ENCODE measurements around the gene BMP8A.
"Not testable (repeated sequence)": the region's sequence is repeated elsewhere in the genome, so short reads cannot be mapped to it uniquely, and the experiment has no call there.

Gene BMP8A

GRCh38 chr1:39499668-39500067 is 8.2 kb downstream of the BMP8A start:
- no peak for ATAC-seq (ENCODE audit: insufficient read depth, low read depth)
- no peak for TF ChIP-seq EZH2 (IDR thresholded peaks at IDR 0.05; ENCODE audit: borderline replicate concordance, low read depth, low read length, severe bottlenecking)
- TF ChIP-seq CTCF (IDR thresholded peaks at IDR 0.05; ENCODE audit: borderline replicate concordance, extremely low read depth, low read length, poor library complexity, severe bottlenecking) = no peak

GRCh38 chr1:39500862-39501389 is 9.5 kb downstream of the BMP8A start:
- H3K4me2 ChIP-seq (ENCODE audit: insufficient read depth, low read length) = no peak overlapping the region
- DNase-seq = no peak
- no peaks in the 10 kb centered on the region for H3K79me2 ChIP-seq (ENCODE audit: insufficient read depth, low read length)
- H3K27ac ChIP-seq (ENCODE audit: low read length) = no peak overlapping the region
- no peak overlapping the region for H2AFZ ChIP-seq (ENCODE audit: low read depth, low read length)
- ATAC-seq (ENCODE audit: insufficient read depth, low read depth) = no peak
- H3K36me3 ChIP-seq (ENCODE audit: insufficient read depth, low read length) = no peaks in the 10 kb centered on the region
- no peaks in the 10 kb centered on the region for H3K4me1 ChIP-seq (ENCODE audit: insufficient read depth, low read length)
- H3K4me3 ChIP-seq (ENCODE audit: low read depth in 1 of 2, low read length in 2 of 2) = no peak overlapping the region
- TF ChIP-seq EZH2 (IDR thresholded peaks at IDR 0.05; ENCODE audit: borderline replicate concordance, low read depth, low read length, severe bottlenecking) (no peak), CTCF (IDR thresholded peaks at IDR 0.05; ENCODE audit: borderline replicate concordance, extremely low read depth, low read length, poor library complexity, severe bottlenecking) (no peak)
- H3K9ac ChIP-seq (ENCODE audit: low read depth, low read length) = no peak overlapping the region
- no peaks in the 10 kb centered on the region for H4K20me1 ChIP-seq (ENCODE audit: insufficient read depth, low read length)
- no peaks in the 10 kb centered on the region for H3K9me3 ChIP-seq (ENCODE audit: insufficient read depth, low read length, severe bottlenecking)
- no peaks in the 10 kb centered on the region for H3K27me3 ChIP-seq (ENCODE audit: insufficient read depth, low read length, poor library complexity)

More at GRCh38 chr1:39499668-39500067, 8.2 kb downstream of the BMP8A start:
- Histone ChIP-seq H2AFZ (ENCODE audit: low read depth, low read length) (no peak overlapping the region), H3K4me1 (ENCODE audit: insufficient read depth, low read length) (no peaks in the 10 kb centered on the region), H4K20me1 (ENCODE audit: insufficient read depth, low read length) (no peaks in the 10 kb centered on the region), H3K9me3 (ENCODE audit: insufficient read depth, low read length, severe bottlenecking) (no peaks in the 10 kb centered on the region), H3K9ac (ENCODE audit: low read depth, low read length) (no peak overlapping the region), H3K27ac (ENCODE audit: low read length) (no peak overlapping the region), H3K27me3 (ENCODE audit: insufficient read depth, low read length, poor library complexity) (no peaks in the 10 kb centered on the region), H3K4me2 (ENCODE audit: insufficient read depth, low read length) (no peak overlapping the region), H3K79me2 (ENCODE audit: insufficient read depth, low read length) (no peaks in the 10 kb centered on the region), H3K4me3 (ENCODE audit: low read depth in 1 of 2, low read length in 2 of 2) (no peak overlapping the region), H3K36me3 (ENCODE audit: insufficient read depth, low read length) (no peaks in the 10 kb centered on the region)
- DNase-seq = no peak

GRCh38 chr1:39501666-39502065 is 10.2 kb downstream of the BMP8A start:
- H4K20me1 ChIP-seq (ENCODE audit: insufficient read depth, low read length) = no peaks in the 10 kb centered on the region
- H3K4me3 ChIP-seq (ENCODE audit: low read depth in 1 of 2, low read length in 2 of 2) = no peak overlapping the region
- no peaks in the 10 kb centered on the region for H3K36me3 ChIP-seq (ENCODE audit: insufficient read depth, low read length)
- no peak overlapping the region for H3K27ac ChIP-seq (ENCODE audit: low read length)
- DNase-seq = no peak
- H2AFZ ChIP-seq (ENCODE audit: low read depth, low read length) = no peak overlapping the region
- H3K27me3 ChIP-seq (ENCODE audit: insufficient read depth, low read length, poor library complexity) = no peaks in the 10 kb centered on the region
- no peaks in the 10 kb centered on the region for H3K9me3 ChIP-seq (ENCODE audit: insufficient read depth, low read length, severe bottlenecking)
- H3K9ac ChIP-seq (ENCODE audit: low read depth, low read length) = no peak overlapping the region
- H3K4me2 ChIP-seq (ENCODE audit: insufficient read depth, low read length) = no peak overlapping the region
- TF ChIP-seq EZH2 (IDR thresholded peaks at IDR 0.05; ENCODE audit: borderline replicate concordance, low read depth, low read length, severe bottlenecking) (no peak), CTCF (IDR thresholded peaks at IDR 0.05; ENCODE audit: borderline replicate concordance, extremely low read depth, low read length, poor library complexity, severe bottlenecking) (no peak)
- no peaks in the 10 kb centered on the region for H3K4me1 ChIP-seq (ENCODE audit: insufficient read depth, low read length)
- no peak for ATAC-seq (ENCODE audit: insufficient read depth, low read depth)
- no peaks in the 10 kb centered on the region for H3K79me2 ChIP-seq (ENCODE audit: insufficient read depth, low read length)

- not testable (repeated sequence) for H3K4me3 ChIP-seq (ENCODE audit: low read depth in 1 of 2, low read length in 2 of 2); H3K27ac ChIP-seq (ENCODE audit: low read length); ATAC-seq (ENCODE audit: insufficient read depth, low read depth); H3K9ac ChIP-seq (ENCODE audit: low read depth, low read length); H3K36me3 ChIP-seq (ENCODE audit: insufficient read depth, low read length); H2AFZ ChIP-seq (ENCODE audit: low read depth, low read length); H3K9me3 ChIP-seq (ENCODE audit: insufficient read depth, low read length, severe bottlenecking); H3K79me2 ChIP-seq (ENCODE audit: insufficient read depth, low read length); H3K4me1 ChIP-seq (ENCODE audit: insufficient read depth, low read length); H4K20me1 ChIP-seq (ENCODE audit: insufficient read depth, low read length); DNase-seq; H3K4me2 ChIP-seq (ENCODE audit: insufficient read depth, low read length); H3K27me3 ChIP-seq (ENCODE audit: insufficient read depth, low read length, poor library complexity)
These were observed 13.0 kb downstream of the BMP8A start for GRCh38 chr1:39504436-39504835.

All from DND-41 (cell line).